Stimulated activated CD4-positive, alpha-beta T cell treated with anti-CD3 and anti-CD28 coated beads, Interleukin-2, amount 100 ng/mL, for 24 hours (primary cell): ENCODE measurements around the gene PTPN20.

Source experiments
- DNase-seq, 2 donors: peaks; one replicate each; pipeline ENCODE4 v3.0.0-alpha.2; 2020

PTPN20 gene

DNA sequence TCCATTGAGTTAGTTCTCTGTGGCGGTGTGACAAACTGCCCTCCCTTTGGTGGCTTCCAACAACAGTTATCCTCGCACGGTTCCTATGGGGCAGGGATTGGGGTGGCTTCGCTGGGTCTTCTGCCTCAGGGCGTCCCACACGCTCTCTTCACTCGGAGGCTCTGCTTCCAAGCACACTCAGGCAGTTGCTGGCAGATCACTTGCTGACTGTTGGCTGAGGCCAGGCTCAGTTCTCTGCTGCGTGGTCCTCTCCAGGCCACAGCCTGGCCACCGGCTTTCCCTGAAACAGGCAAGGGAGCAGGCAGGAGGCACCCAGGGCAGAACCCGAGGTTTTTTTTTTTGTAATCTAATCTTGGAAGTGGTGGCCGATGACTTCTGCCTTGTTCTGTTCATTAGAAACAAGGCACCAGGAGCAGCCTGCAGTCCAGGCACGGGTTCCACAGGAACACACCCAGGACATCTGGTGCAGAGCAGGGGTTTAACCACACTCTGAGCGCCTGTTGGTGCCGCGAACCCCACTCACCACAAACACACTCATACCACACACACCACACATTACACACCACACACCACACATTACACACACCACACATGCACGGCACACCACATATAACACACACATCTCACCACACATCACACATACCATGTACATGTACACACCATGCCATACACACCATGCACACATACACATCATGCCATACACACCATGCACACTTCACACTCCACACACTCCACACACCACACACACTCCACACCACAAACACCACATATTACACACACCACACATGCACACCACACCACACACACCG is 112.2 kb downstream of the PTPN20 start:
- DNase-seq: peak in 1 of 2 donors; percentile 8

DNA sequence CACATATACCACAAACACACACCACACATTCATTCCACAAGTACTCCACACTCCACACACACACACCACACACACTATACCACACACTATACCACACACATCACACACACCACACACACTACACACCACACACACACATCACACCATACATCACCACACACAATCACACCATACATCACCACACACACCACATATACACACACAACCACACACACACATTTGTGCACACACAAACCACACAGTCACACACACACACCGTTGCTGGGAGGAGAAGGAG is 112.8 kb downstream of the PTPN20 start:
- peak in 1 of 2 donors; percentile 3 for DNase-seq

- peak; percentile 73 to 79 for DNase-seq
These were observed 113.4 kb downstream of the PTPN20 start for GRCh38 chr10:47024399-47025252.

DNA sequence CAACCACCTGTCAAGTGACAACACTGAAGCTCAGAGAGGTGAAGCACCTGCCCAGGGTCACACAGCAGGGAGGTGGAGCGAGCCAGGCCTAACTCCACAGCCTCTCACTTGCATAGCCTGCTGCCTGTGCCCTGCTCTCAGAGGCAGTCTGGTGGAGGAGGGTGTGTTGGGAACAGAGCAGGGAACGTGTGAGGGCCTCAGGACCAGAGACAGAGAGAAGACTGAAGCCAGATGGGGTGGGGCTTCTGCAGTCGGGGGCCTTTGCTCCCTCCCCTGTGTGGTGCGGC is 114.0 kb downstream of the PTPN20 start:
- DNase-seq: peak in 1 of 2 donors; percentile 16

DNA sequence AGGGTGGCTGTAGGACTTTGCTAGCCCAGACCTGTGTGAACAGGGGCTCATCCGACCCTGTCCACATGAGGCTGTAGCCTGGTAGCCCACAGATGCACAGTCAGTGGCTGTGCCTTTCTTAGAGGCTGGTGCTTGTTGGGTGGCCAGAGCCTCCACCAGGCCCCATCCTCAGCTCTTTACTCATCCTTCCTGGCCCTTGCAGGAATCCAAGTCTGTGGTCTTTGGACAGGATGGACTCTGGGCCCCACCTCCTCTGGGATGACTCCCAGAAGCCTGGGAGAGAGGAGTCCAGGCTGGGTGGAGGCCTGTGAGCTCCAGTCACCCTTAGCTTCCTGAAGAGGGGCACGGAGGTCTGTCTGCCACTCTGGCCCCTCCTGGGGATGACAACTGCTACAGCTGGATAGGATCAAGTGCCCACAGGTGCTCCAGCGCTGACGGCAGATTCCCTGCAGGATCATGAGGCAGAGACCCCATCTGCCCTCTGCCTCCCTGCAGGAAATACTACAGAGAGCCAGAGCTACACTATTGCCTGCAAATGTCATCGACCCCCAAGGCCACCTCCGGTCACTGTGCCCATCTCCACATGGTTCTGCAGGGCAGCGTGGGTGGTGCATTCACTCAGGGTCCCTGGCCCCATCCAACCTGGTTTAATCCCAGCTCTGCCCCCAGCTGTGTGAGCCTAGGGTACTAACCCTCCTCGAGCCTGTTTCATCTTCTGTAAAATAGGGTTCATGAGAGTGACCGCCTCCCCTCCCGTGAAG is 114.5 kb downstream of the PTPN20 start:
- peak in 1 of 2 donors; percentile 12 for DNase-seq

DNA sequence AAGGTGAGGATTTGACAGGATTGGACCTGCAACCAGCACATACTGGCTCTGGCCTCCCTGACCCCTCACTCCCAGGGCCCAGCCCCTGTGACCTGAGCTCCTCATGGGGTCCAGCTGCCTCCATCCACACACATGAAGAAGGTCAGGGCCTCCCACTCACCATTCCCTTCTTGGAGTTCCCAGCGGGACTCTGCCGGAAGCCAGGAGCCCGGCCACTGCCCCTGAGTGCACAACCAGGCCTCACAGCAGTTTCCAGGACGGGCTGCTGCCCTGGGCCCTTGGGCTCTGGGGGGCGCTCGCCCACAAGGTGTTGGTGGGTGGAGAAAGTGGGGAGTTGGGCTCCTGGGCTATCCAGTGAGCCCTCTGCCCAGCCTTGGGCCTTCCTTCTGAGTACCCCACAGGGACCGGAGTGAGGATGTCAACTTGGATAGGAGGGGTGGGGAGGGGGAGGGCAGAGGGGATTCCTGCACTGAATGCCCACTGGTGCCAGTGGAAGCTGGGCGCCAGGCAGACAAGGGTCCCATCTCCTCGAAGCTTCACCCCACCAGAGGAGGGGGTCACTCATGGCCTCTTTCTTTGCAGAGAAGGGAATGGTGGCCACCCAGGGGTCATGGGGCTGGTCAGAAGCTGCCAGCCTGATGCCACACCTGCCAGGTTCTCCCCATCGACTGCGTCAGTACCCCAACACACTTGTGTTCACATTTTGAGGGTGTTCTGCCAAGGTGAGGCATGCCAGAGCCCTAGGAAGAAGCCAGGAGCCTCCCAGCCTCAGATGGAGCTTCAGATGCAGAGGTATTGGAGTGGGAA is 115.3 kb downstream of the PTPN20 start:
- peak in 1 of 2 donors; percentile 11 for DNase-seq

- peak in 1 of 2 donors; percentile 14 for DNase-seq
These were observed 116.0 kb downstream of the PTPN20 start for GRCh38 chr10:47027108-47027783.

GRCh38 chr10:47027784-47028260 is 116.6 kb downstream of the PTPN20 start:
- DNase-seq: peak in 1 of 2 donors; percentile 11

DNA sequence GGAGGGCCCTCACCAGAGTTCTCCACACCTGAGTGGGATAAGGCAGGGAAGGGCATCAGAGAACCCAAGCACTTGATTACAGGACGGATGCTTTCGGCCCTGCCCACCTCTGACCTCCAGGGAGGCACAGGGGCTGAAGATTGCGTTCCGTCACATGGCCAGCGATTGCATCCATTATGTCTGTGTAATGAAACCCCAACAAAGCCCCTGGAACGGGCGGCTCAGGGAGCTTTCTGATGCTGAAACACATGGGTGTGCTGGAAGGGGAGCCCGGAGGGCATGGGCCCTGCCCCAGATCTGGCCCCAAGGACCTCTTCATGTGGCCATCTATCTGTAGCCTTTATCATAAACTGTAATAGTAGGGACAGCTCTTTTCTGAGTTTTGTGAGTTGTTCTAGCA is 117.2 kb downstream of the PTPN20 start:
- DNase-seq: peak in 1 of 2 donors; percentile 4

- DNase-seq: peak in 1 of 2 donors; percentile 12
These were observed 118.2 kb downstream of the PTPN20 start for GRCh38 chr10:47029181-47030009.

DNA sequence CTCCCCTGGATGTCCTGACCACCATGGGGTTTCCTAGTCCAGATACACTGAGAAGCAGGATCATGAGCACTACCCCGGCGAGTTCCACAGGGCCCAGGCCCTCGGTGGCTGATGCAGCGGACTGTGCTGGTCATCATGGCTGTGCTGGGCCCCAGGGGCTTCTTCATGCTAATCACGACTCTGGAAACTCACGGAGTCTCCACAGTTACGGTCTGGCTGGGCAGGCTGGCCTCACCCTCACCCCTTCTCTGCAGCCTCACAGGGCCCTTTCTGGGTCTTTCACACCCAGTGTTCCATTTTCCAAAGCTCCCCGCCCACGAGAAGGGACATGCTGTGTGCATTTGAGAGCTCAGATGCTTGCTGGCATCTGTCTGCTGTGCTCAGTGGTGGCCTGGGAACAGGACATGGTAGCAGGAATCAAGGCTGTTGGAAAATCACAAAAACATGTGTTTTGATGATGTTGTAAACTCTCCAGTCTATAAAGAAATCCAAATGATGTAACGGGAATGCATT is 119.0 kb downstream of the PTPN20 start:
- peak in 1 of 2 donors; percentile 17 for DNase-seq

GRCh38 chr10:47031211-47031900 is 120.1 kb downstream of the PTPN20 start:
- peak in 1 of 2 donors; percentile 2 for DNase-seq

DNA sequence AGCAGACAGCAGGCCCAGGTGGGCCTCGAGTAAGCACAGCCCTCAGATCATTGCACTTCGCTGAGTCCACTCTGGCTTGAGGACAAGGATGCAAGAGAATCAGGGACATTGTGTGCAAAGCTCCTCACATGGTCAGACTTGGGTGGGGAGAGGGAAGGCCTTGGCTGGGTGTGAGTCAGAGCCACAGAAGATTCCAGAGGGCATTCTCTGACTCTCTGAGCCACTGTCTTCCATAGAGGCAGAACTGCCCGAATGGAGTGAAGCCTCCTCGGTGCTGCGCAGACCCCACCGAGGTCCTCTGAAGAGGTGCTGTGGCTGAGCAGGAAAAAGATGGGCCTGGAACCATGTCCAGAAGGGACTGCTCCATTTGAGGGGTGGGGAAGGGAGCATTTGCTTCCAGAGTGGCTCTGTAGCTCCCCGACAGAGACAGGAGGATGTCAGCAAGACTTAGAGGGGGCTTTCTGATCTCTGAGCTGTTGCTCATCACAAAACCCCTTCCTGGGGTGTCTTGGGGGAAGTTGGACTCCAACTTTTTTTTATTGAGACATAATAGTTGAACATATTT is 120.8 kb downstream of the PTPN20 start:
- peak in 1 of 2 donors; percentile 9 for DNase-seq

DNA sequence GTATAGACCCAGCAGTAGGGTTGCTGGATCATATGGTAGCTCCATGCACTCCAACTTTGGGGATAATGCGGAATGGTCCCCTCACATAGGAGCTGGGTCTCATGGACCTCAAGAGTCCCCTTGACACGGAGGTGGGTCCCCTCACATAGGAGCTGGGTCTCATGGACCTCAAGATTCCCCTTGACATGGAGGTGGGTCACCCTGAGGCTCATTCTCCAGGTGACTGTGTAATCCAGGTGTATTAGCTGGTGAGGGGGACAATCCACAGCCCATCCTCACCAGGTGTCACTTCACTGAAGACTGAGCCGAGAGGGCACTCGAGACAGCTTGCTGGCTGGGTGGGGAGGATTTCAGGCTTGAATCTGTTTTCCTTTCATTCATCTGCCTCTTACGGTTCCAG is 121.9 kb downstream of the PTPN20 start:
- DNase-seq: no peak

GRCh38 chr10:47033541-47034270 is 122.5 kb downstream of the PTPN20 start:
- DNase-seq: no peak

- no peak for DNase-seq
These were observed 123.3 kb downstream of the PTPN20 start for GRCh38 chr10:47034441-47035051.

GRCh38 chr10:47035171-47035818 is 124.1 kb downstream of the PTPN20 start:
- DNase-seq: no peak

DNA sequence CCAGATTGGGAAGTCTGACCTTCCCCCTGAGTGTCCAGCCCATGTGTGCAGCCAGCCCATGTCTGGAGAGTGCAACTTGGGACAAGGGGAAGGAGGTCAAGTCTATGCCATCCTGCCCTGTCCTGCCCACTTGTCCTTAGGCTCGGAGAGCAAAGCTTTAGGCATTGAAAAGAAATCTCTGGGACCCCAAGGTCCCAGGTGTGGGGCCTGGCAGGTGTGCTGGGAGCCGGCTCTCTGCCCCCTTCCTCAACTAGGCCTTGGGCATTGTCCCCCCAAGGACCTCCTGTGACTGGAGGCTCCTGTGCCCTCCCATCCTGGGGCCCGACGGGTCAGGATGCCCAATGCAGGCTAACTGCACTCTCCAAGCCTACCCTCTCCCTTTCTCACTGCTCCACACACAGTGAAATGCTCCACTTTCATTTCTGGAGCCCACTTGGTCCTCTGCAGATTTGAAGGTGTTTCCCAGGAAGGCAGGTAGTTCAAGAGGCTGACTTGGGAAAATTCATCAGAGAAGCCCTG is 124.7 kb downstream of the PTPN20 start:
- DNase-seq: no peak
